GM19035 (cell line): ENCODE results near the gene COL15A1.

Experiments
- ATAC-seq: cut with Tn5 transposase; IDR thresholded peaks from one replicate; pipeline ENCODE4 v1.9.1; 2021; ENCODE audit not compliant: unreplicated experiment

The COL15A1 gene

DNA sequence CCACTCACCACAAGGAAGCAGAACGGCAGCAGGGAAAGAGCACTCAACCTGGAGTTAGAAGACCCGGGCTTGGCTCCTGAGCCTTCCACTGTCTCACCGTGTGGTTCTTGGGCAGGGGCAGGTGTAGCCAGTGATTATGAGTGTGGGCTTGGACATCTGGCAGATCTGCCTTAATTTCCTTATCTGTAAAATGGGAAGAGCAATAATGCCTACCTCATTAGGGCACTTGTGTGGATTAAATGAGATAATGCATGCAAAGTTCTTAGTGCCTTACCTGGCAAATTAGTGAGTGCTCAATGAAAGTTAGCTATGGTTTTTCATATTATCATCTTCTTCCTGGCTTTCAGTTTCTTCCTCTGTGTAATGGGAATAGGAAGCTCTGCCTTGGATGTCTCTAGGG lies 28.1 kb upstream of the COL15A1 start:
- no peak for ATAC-seq

DNA sequence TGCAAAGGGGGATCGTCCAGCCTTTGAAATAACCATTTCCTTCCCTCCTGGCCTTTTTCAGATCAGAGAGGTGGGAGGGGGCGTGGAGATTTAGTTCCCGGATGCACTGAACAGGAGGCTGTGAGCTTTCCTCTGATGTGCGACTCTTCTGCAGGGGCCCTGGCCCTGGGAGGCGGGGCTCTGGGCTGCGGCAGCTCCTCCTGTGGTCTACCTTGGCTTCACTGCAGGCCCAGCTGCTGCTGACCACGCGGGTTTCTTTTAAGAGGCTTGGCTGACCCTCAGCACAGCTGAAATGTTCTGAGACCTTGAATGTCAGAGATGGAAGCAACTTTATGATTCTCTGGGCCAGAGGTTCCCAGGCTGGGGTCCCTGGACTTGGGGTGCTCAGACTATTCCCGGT lies 27.0 kb upstream of the COL15A1 start:
- ATAC-seq, result no peak

DNA sequence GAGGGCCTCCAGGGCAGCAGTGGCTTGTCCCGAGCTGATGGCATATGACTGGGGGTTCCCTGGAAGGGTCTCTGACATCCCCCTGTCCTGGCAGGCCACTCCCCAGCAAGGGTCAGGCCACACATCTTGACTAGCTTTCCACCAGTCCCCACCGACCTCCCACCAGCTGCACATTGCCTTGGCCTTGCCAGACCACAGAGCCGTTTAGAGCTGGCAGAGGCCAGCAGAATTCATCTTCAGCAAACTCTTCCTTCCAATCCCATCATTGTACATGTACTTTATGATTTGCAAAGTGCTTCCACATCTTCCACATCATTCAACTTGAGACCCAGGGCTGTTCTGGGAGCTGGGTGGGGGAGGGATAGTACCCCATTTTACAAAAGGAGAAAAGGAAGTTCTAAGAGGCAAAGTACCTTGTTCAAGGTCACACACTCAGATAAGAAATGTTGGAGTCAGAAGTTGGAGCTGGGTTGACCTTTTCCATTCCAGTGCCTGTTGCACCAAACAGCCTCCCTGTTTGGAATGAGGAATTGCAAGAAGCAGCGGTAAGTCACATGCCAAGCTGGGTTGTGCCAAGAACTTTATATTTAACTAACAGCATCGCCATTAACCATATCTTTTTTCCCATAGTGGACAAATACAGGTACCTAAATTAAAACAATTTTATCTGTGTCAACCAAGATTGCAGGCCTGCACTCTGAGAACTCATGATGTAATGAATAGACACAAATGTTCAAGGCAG lies 25.8 kb upstream of the COL15A1 start:
- ATAC-seq, result no peak

DNA sequence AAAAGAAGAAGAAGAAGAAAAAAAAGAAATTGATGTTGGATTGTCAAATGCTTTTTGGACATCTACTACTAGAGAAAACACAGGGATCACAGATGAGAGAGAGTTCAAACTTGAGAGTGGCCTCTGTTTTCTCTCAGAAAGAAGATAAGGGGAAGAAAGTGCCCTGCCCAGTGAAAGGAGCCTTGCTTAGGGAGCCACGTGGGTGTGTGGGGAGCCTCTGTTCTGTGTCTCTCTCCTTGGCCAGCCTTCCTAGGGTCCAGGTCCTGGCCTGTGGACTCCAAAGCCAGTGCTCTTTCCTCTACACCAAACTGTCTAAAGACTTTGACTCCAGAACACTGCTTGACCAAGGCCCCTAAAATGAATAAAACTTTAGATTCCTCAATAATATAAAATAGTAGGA lies 22.0 kb upstream of the COL15A1 start:
- ATAC-seq, result no peak

DNA sequence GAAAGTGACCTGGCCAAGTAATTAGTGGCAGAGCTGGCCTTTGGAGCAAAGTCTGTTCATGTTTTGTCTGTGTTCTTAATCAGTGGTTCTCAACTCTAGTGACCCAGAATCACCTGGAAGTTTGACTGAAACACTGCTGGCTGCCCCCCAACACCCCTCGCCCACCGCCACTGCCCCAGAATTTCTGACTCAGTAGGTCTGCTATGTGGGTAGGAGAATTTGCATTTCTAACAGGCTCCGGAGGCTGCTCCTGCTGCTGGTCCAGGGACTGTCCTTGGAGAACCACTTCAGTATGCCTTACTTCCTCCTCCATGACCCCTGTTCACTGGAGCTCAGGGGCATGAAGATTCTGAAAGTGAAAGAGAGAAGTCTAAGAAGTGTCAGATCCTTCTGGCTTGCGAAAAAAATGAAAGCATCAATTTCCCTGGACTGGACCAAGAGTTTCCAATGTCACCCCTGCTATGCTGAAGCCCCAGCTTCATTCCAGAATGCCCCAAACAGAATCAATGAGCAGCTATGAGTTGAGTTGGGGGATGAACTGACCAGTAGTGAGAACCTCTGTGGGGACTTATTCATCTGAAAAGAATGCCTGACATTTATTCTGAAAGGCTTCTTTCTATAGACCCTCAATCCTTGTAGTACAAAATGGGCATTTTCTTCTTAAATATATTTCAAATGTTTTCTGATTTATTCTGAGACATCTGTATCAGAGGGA lies 20.8 kb upstream of the COL15A1 start:
- ATAC-seq, result no peak

DNA sequence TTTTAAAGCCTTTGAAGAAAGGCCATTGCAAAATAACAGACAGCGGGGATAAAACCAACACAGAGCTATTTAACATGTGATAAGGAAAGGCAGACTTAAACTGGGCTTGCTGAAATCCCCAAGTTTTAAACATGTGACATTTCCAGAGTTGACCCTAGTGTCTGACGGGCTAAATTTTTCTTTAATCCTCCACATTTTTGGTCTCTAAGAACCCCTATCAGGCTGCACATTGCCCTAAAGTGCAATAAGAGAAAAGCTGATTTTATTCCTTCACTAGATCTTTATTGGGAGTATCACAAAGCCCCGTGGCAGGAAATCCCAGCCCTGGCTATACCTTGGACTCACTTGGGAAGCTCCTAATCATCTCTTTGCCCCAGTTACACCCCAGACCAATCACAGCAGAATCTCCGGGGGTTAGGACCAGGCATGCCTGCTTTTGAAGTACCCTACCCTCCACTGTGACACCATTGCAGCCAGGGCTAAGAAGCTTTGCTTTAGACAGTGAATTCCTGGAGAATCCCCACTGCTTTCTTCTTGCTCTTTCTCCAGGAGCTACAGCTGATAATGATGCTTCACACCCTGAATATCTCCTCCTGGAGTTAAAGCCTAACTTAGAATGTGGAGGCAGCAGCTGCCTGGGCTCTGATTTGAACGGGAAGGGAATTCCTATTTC lies 20.1 kb upstream of the COL15A1 start:
- ATAC-seq, result no peak

DNA sequence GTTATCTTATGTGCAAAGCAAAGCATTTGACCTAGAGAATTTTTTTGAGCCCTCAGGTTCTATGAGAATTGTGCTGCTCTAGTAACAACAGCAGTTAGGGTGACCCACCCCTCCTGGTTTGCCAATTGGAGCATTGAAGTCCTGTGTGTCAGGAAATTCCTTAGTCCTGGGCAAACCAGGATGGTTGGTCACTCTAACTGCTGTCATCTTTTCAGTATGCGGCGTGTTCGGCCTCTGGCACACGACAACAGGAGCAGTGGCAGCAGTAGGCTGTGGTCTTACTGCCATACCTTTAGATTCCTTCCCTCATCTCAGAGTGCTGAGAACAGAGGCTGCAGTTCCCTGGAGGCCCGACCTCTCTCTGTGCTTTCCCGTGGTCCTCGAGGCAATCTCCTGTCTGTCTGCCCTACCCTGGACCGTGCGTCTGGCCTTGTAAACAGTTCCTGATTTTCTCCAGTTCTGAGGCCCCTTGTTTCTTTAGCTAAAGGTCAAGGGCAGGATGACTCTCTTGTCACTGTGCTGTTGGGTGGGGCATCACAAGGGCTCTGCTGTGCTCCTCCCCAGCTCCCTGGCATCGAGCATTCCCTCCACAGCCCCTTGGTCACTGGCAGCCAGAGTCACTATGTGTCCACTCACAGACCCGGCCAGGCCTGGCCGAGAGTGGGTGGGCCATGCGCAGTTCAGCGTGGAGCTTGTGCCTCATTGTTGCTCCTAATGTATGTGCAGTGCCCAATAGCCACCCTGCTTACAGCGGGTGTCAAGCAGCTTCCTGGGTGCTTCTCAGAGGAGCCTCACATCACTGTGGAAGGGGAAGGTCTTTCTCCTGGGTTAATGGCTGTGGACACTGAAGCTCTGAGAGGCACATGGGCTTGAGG lies 18.5 kb upstream of the COL15A1 start:
- ATAC-seq, result no peak

DNA sequence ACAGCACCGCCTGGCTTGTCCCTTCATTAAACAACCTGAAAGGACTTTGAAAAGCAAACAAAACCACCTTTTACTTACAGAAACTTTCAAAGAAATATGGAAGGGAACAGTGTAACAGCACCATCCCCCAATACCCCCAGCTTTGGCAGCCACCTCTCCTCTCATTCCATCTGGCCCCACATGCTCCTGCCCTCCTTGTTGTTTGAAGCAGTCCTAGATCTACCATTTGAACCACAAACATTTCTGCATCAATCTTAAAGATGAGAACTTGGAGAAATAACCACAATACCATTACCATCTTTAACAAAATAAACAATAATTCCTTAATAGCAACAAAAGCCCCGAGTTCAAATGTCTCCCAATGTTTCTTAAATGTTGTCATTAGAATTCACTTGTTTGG lies 17.8 kb upstream of the COL15A1 start:
- ATAC-seq, result no peak

DNA sequence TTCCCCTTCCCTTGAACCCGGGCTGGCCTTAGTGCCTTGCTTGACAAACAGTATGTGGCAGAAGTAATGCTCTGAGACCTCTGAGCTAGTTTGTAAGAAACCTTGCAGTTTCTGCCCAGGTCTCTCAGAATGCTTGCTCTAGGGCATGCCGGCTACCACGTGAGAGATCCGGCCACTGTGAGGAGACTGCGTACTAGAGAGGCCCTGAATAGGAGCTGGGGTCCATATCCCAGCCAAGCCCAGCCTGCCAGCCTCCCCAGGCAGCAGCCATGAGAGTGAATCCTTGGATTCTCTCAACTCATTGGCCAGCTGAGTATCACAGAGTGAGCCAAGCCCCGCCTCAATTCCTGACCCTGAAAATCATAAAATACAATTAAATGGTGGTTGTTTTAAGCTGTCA lies 16.0 kb upstream of the COL15A1 start:
- no peak for ATAC-seq

DNA sequence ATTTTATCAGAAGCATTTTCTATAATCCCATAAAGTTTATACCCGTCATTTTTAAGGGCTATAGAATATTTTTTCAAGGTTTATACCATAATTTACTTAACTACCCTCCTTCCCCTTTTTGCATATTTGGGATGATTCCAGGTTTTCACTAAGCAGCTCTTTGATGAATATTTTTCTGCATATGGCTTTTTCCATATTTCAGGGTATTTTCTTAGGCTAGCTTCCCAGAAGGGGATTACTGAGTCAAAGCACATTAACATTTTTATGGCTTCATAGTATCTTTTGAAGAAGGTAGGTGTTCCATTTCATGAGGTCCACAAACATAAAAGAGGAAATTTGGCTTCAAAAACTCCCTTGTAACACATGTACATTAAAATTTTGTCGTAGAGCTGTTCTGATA lies 14.6 kb upstream of the COL15A1 start:
- no peak for ATAC-seq

DNA sequence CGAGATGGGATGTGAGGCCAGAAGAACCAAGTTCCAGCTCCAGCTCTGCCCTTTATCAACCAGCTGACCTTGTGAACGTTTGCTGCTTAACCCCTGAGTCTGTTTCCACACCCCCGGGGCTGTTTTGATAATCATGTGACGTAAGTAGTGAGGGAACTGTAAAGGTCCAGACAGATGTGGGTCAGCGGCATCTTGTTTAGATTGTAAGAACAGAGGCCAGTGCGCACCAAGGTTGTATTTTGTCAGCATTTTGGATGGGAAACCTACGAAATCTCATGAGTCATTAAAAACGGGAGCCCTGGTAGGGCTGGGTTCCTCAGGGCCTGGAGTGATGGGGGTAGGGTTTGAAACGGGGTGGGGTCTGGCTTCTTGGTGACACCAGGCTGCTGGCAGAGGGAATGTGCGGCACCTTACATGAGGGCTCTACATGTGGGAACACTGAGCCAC lies 13.8 kb upstream of the COL15A1 start:
- ATAC-seq, result no peak

DNA sequence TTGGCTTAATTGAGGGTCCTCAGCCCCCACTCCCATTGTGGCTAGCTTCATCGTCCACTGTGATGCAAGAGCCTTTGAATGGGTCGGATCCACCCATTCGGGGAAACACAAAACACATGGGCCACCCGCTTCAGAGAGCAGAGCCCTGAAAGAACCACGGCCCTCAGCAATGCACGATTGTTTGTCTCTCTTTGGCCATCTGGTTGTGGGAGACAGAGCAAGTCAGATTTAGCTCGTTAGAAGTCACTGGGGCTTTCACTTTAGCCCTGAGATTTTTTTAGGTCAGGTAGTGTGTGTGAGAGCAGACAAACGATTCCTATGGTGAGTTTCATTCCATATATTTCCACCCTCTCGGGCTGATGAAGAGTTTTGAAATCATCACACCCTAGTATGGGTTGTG lies 12.9 kb upstream of the COL15A1 start:
- no peak for ATAC-seq

DNA sequence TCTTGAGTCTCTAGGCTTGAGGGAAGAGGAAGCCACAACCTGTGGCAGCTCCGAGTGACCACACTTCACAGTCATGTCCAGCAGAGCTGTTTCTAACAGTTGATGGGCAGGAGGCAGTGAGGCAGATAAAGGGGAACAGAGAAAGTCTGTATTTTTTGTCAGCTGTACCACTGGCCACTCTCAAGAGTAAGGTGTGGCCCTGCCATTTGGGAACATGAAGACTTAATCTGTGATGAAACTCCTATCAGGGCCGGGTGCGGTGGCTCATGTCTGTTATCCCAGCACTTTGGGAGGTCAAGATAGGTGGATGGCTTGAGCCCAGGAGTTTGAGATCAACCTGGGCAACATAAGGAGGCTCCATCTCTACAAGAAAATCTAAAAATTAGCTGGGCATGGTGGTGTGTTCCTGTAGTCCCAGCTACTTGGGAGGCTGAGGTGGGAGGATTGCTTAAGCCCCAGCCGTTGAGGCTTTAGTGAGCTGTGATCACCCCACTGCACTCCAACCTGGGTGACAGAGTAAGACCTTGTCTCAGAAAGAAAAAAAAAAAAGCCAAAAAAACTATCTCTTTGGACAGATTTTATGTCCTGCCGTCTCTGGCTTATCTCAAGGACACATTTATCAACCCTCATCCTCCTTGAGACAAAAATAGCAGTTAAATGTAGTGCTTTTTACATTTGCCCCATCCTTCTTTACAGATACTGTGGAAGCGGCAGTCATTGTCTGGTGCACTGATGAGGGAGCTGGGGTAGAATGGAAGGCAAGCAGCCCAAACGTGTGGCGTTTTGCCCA lies 11.9 kb upstream of the COL15A1 start:
- ATAC-seq, result no peak

DNA sequence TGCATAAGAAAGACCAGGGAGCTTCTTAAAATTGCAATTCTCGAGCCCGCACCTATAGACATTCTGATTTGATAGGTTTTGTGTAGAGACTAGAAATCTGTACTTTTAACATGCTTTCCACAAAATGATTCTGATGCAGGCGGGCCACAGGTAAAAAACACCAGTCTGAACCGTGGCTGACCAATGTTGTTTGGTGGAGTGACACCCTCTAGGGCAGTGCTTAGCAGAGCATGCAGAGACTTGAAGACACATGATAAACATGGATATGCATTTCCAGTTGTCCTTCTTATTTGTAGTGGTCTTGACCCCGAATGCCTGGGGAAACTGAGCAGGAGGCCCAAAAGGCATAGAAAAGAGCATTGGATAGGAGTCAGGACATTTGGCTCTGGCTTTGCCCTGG lies 10.5 kb upstream of the COL15A1 start:
- no peak for ATAC-seq

DNA sequence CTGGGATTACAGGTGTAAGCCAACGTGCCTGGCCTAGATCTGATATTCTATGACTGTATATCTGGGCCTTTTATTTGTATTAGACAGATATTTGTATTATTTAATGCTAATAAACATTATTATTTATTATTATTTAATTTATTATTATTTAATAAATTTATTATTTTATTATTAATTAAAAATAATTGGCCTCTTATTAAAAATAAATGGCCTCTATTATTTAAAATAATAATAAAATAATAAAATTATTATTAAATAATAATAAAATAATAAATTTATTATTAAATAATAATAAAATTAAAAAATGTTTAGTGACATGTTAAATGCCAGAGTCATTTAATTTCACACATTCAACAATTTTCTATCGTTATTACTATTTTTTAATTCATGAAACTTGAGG lies 9.8 kb upstream of the COL15A1 start:
- ATAC-seq, result no peak

DNA sequence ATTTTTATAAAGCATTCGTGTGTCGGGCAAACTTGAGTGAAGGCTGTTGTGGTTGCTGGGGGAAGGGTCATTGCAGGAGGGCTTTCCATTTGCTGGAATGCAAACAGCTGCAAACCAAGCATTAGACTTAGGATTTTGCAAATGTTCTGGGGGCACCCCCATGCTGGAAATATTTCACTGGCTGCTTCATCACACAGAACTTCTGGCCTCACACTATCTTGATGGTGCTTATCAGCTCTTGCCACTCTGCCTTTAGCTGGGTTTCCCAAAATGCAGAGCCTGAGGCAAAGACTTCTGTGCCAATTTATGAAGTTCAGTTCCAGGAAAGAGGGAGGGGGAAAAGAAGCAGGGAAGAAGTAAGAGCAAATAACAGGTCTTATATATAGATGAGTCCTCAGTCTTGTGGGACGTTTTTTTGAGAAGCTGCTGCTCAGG lies 8.6 kb upstream of the COL15A1 start:
- ATAC-seq, result no peak

DNA sequence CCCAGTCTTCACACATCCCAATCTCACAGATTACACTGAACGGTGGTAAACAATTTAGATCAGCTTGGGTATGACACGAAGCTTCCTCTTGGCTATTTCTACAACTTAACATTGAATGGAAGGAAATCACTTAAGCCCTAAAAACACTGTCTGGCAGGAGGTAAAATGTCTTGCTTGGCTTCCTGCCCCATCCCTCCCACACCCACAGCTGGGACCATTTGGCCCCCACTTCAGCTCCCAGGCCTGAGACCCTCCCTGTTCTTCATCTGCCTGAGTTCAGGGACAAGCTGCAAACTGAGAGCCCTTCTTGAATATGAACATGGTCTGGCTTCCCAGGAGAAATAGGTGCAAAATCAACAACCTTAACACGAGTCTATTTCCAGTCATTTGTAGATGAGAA lies 3.4 kb upstream of the COL15A1 start:
- ATAC-seq, result no peak

DNA sequence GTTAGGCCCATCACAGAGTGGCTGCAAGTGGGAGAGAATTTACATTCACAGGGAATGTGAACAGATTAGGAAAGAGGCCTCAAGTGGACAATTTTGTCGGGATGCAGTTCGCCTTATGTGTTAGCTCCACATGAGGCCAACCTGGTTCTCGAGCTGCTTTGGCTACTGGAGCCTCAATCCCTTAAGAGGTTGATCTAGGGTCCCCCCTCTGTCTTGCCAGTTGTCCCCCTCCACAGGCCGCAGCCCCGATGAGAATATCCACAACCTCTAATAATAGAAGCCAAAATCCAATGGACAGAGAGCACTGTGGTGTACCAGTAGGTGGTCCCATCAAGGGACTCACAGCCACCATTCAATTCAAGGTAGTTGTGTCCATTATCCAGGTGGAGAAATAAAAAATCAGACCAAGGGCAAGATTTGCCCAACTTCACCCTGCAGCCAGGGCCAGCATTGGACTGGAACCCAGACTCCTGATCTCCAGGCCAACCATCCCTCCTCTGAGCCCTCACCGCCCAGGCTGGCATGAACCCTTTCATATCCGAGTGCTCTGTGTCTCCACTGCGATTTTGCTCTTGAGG lies 1.7 kb upstream of the COL15A1 start:
- no peak for ATAC-seq

DNA sequence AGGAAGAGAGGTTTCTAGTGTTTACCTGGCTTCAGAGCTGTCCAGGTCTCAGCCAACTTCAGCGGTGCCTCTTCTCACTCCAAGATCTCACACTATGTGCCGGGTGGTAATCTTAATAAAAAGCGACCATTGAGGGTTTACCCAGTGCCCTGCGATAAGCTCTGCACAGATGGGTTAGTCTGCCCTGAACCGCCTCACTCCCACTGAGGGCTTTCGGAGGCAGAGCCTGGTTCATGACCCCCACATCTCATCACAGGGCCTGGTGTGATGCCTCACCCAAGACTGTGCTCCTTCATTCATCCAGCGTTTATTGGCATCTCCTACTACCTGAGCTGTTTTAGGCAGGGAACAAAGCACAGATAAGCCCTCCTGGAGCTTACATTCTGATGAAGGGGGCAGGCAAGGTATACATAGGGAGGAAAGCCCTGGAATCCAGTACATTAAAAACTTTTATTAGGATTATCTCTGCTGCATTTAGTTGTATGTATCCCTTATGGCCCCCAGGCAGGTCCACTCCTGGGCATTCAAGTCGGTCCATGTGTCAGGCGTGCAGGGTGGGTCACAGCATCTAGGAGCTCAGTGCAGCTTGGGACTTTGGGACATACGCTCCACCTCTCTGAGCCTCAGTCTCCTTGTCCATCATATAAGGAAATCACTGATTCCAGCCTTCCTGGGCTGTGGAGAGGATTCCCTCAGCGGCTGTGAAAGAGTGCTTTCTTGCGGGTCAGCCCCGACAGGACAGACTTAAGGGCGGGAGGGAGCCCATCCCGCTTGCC lies 613 bp upstream of the COL15A1 start:
- ATAC-seq, result no peak
